Activated gamma-delta T cell treated with anti-CD3 and anti-CD28 coated beads, Interleukin-2, amount 50 U/mL, for 16 hours (primary cell): Measurements from ENCODE around the gene KLHL18.
"Not testable (repeated sequence)": the region's sequence is repeated elsewhere in the genome, so short reads cannot be mapped to it uniquely, and the experiment has no call there.

Experiments
- DNase-seq: peaks from one replicate; pipeline ENCODE4 v3.0.0-alpha.2; 2020; ENCODE audit warnings: low read depth

Gene KLHL18

DNA sequence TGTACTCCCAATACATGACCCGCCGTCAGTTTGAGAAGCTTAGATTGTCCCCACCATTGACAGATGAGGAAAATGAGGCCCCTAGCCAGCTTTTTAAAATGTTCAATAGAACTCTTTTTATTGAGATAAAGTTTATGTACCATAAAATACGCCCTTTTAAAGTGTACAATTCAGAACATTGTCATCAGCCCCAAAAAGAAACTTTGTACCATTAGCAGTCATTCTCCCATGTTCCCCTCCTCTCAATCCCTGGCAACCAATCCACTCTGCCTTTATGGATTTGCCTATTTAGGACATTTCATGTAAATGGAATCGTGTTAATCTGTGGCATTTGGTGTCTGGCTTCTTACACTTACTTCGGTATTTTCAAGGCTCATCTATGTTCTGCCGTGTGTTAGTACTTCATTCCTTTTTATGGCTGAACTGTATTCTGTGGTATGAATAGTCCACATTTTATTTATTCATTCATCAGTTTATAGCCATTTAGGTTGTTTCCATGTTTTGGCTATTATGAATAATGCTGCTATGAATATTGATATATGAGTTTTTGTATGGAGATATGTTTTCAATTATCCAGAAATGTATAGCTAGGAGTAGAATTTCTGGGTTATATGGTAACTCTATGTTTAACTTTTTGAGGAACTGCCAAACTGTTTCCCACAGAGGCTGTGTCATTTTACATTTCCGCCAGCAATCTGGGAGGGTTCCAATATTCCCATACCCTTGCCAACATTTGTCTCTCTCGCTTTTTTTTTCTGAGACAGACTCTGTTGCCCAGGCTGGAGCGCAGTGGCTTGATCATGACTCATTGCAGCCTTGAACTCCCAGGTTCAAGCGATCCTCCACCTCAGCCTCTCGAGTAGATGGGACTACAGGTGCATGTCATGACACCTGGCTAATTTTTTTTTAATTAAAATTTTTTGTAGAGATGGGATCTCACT lies 82.7 kb downstream of the KLHL18 start:
- no peak for DNase-seq

DNA sequence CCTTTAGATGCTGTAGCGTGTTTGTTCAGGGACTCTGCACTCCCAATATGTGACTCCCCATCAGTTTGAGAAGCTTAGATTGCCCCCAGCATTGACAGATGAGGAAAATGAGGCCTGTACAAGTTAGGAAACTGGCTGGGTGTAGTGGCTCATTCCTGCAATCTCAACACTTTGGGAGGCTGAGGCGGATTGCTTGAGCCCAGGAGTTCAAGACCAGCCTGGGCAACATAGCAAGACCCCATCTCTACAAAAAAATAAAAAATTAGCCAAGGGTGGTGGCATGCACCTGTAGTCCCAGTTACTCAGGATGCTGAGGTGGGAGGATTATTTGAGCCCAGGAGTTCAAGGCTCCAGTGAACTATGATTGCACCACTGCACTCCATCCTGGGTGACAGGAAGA lies 84.1 kb downstream of the KLHL18 start:
- DNase-seq, result no peak

DNA sequence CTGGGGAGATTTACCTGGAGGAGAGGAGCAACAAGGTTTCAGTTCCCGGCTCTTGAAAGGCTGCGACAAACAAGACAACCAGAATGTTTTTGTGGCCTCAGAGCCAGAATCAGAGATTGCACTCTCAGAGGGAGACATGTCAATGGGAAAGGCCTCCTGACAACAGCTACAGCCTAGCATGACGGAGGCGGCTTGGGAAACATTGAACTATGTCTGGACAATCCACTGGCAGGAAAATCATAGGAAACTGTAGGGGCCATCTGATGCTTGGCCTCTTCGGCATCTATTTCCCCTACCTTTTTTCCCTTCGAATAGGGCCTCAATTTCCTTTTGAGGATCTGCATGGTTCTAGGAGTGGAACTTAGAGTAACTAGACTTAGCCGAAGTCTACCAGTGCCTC lies 84.9 kb downstream of the KLHL18 start:
- DNase-seq, result no peak

DNA sequence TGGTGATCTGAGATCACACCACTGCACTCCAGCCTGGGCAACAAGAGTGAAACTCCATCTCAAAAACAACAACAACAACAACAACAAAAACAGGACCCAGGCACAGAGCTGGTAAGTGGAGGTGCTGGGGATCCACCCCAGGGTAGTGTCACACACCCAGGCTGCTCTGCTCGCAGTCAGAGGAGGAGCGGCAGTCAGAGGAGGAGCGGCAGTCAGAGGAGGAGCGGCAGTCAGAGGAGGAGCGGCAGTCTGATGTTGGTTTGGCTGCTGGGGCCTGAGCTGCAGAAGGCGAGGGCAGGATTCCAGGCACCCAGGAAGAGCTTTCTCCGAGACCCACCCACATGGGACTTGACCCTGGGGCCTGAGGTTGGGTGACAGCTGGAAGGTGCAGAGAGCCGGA lies 87.3 kb downstream of the KLHL18 start:
- DNase-seq, result not testable (repeated sequence)

DNA sequence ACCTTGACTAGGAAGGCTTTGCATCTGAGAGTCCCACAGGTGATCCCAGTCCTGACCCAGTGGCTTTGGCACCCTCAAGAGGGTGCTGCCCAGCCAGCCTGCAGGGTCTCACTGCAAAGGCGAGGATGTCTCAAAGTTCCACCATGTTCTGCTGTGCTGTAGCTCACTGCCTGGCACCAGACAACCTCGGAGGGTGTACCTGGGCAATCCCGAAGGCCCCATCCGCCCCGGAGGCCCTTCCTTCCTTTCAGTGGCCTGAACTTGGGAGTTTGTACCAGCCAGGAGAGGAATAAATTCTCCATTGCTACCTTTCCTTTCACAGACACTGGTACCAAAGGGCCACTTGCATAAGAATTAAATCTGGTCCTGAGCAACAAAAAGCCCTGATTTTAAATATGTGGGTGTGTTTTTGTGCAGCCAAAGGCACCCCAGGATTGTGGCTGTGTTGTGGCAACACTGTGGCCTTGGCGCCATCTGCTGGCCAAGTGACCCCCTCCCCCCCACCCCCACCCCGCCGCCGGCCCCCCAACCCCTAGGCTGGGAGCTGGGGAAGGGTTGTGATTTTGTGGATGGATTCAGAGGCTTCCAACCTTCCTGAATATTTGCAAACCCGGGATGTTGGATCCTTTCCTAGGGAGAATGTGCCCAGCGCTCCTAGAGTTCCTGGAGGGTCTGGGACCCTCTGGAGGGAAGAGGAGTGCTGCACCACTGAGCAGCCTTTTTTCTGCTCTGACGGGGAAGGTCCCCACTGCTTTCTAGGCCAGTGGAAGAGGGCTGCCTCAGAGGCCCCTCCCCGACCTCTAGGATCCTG lies 88.3 kb downstream of the KLHL18 start:
- DNase-seq, result no peak

DNA sequence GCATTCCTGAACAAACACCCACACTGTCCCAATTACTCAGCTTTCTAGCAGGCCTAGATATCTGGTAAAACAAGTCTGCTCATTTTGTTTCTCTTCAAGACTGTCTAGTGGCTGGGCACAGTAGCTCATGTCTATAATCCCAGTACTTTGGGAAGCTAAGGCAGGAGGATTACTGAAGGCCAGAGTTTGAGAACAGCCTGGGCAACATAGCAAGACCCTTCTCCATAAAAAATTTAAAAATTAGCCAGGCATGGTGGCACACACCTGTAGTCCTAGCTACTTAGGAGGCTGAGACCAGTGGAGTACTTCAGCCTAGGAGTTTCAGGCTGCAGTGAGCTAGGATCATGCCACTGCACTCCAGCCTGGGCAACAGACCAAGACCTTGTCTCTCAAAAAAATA lies 91.8 kb downstream of the KLHL18 start:
- DNase-seq, result no peak

DNA sequence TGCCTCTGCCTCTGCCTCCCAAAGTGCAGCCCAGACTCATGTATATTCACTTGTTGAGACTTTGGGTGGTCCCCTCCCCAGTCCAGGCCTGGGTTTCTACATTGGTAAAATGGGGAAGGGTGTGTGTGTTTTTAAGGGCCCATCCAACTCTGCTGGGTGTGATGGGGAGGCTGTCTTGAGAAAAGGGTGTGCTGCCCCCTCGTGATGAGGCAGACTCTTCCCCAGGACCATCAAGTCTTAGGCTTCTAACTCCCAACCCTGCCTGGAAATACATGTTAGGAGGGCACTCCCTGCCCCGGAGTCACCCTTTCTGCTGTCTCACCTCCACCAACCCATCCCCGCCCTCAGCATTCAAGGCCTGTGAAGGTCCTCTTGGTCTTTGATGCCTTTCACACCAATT lies 93.6 kb downstream of the KLHL18 start:
- DNase-seq, result no peak

DNA sequence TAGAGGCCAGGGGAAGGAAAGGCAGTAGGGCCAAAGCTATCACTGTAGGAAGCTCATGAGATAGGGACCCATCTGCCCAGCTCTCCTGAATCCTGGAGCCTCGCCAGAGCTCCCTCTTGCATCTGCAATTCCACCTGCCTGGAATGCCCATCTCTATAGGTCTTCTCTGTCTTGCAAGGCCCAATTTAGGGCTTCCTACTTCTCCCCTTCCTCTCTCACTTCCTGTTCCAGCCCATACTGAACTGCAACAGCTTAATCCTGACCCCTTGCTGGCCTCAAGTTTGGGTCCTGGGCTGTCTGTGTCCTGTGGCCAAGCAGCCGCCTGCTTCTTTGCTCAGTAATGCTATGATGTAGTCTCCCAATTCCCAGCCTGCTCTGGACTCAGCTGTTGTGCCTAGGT lies 94.4 kb downstream of the KLHL18 start:
- no peak for DNase-seq

DNA sequence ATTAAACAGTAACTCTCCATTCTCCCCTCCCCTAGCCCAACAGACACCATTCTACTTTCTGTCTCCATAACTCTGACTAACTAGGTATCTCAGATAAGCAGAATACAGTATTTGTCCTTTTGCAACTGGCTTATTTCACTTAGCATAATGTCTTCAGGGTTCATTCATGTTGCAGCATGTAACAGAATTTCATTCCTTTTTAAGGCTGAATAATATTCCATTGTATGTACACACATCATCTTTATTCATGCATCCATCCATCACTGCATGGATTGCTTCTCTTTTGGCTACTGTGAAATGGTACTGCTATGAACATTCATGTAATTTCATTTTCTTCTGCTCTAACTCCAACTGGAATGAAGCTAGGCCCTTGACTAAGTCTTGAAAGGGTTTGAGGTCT lies 96.1 kb downstream of the KLHL18 start:
- no peak for DNase-seq

DNA sequence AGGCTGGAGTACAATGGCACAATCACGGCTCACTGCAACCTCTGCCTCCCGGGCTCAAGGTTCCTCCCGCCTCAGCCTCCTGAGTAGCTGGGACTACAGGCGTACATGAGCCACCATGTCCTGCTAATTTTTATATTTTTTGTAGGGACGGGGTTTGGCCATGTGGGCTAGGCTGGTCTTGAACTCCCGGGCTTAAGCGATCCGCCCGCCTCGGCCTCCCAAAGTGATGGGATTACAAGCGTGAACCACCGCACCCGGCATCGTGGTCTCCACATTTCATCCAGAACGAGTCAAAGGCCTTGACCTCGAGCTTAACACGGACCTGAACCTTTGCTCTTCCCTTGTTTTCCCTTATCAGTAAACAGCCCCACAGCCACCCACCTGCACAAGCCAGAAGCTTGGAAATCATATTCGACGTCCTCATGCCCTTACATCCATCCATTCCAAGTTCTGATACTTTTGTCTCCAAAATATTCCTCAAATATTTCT lies 96.7 kb downstream of the KLHL18 start:
- no peak for DNase-seq

DNA sequence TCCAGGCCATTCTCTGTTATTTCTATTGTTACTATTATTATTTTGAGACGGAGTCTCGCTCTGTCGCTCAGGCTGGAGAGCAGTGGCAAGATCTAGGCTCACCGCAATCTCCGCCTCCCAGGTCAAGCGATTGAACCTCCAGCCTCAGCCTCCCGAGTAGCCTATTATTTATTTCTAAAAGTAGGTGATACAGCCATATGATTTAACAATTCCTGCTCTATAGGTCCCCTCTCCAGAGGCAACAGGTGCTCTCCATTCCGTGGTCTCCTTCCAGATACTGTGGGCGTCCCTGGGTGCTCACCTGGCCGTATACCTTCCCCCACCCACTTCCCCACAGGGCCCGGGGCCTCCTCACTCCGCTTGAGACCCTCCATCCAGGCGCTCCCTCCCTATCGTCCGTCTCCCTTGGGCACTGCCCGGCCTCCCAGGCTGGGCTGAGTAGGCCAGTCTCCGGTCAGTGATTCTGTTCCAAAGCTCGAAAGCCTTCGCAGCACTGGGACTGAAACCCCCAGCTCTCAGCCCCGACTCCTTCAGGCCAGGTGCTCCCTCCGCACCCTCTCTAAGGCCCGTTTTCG lies 97.4 kb downstream of the KLHL18 start:
- DNase-seq, result no peak

DNA sequence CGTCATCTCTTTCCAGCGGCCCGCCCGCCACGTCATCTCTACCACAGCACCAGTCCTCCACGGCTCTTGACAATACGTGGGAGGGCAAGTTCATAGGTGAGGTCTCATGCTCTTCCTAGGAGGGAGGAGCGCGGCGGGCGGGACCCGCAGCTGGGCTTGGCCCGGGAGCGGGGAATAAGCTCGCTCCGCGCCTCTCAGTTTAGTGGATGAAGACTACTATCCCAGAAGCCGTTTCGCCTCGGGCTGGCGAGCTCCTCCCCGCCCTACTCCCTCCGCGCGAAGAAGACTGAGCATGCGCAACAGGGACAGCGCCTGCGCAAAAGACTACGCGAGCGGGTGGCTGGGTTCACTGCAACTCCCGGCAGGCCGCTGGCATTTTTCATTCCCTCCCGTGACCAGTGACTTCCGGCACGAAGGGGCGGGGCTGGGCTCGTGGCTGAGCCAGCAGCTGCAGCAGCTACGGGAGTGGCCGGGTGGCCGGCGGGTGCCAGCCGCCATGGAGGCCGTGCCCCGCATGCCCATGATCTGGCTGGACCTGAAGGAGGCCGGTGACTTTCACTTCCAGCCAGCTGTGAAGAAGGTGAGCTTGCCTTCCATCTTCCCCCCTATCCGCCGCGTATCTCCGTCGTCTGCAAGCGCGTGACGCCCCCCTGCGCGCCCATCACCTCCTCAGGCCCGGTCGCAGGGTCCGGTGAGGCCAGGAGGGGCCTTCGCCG lies 98.0 kb downstream of the KLHL18 start, which contains the start of gene PTPN23:
Gene PTPN23 (plus strand): TSS at position 421 of the 716 bp plus-strand sequence. CDS start 76 bp downstream, at position 497.
- DNase-seq, result peak; percentile 99

DNA sequence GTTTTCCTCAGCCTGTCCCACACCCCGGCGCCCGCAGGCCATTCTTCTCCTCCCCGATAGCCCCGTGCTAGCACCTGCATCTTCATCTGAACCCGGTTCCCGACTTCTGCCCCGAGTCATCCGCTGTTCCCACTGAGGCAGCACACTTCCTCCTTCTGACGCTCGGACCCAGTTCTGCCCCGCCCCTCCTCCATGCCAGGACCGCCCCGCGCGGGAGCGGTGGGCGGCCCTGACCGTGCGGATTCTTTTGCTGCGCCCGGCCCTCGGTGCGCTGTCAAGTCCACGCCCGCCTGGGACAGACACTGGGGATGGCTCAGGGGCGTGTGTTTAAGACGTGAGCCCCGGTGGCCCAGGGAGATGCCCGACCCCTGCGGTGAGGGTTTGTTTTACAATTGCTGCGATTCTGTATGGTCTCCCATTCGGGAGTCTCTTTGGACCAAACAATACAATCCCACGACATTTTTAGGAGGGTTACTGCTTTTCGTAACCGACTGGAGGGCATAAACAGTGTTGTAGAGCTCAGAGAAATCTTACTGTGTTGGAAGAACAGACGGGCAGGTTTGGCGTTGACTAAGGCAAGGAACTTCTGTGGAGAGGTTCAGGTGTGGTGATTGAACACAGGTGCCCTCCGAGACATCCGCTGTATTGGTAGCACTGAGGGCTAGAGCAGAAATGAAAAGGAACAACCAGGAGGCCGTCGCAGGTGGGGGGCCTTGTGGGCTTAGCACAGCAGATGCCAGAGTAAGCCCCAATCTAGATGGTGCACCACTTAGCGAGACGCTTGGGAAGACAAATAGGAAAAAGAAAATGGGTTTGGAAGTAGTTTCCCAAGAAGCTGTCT lies 98.8 kb downstream of the KLHL18 start:
- peak; percentile 60 for DNase-seq

DNA sequence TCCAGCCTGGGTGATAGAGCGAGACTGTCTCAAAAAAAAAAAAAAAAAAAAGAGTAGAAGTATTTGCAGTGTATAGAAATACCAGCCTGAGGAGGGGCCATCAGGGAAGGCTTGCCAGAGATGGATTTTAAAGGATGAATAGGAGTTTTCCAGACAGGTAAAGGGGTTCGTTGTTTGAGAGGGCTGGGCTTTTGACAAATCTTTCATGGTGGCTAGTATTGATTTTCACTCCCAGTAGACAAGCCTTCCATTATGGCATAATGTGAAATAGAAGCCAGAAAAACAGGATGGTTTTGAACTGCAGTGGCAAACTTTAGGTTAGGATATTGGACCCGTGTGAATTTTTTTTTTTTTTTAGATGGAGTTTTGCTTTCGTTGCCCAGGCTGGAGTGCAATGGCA lies 101.7 kb downstream of the KLHL18 start:
- DNase-seq, result no peak

DNA sequence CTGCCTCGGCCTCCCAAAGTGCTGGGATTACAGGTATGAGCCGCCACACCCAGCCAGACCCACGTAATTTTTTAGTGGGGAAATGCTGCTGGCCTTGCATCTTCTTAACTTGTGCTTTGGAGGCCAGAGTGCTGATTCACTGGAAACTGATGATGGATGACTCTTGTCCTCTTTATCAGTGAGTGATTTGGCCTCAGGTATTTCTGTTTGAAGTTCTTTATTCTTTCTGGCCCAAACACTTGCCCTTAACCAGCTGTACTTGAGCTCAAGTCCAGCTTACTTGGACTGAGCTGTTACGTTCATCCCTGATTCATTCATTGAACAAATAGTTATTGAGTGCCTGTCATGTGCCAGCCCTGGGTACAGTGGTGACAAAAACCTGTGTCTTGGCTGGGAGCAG lies 102.3 kb downstream of the KLHL18 start:
- DNase-seq, result no peak

DNA sequence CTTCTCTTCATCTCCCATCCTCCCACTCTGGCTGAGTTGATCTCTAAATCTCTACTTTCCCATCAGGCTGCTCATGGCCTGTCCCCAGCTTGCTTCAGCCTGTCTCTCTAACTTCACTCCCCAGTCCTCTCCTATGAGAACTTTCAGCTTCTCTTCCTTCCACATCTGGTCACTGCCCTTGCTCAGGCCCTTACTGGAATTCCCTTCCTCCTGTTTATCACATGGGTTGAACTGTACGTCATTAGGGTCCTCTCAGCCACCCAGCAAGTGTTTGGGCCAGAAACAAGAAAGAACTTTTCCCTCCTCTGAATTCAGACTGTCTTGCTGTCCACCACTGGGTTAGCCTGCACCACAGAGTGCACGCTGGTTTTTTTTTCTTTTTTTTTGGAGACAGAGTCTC lies 103.1 kb downstream of the KLHL18 start:
- DNase-seq, result no peak

DNA sequence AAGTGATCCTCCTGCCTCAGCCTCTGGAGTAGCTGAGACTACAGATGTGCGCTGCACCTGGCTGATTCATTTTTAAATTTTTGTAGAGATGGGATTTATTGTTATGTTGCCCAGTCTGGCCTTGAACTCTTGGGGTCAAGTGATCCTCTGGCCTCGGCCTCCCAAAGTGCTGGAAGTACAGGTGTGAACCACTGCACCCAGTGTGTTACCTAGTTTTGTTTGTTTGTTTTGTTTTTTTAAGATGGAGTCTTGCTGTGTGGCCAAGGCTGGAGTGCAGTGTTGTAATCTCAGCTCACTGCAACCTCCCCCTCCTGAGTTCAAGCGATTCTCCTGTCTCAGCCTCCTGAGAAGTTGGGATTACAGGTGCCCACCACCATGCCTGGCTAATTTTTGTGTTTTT lies 110.2 kb downstream of the KLHL18 start:
- DNase-seq, result no peak

DNA sequence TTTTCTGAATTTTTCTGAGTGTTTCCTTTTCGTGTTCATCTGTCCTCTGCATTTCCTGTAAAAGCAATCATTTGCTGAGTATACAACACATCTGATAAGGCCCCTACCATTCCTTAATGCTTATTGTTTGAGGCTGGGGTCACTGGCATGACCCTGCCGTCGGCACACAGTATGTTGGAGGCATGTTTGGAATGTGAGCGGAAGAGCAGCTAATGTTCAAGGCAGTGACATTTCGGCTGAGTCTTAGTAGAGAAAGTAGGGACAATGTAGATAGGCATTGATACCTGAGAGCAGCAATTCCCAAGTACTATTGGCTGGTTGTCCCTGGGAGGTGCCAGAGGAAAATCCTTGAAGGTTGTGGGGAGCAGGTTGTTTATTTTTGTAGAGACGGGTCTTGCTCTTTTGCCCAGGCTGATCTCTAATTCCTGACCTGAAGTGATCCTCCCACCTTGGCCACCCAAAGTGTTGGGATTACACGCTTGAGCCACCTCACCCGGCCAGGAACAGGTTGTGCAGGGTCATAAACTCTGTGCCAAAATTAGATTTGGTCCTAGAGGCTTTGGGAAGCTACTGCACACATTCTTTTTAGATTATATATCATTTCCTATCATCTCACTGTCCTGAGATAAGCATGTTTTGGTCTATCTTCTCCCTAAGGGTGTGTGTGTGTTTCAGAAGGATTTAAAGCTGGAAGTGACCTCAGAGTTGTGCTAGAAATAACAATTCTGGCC lies 111.6 kb downstream of the KLHL18 start:
- no peak for DNase-seq

DNA sequence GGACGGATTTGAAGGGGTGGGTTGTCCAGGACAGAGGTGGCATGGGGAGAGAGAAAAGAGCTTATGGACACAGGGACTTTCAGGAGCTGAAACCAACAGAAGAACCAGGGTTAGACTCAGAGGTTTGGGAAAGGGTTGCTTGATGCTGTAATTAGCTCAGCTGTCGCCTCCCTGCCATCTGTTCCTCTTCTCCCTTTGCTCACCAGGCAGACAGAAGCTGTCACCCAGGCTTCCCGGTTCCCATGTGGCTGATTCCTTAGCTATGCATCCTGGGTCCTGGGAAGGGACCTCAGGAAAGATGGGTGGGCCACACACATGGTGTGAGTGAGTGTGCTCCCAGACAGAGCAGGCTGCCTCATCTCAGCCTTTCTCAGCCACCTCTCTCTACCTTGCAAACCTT lies 112.1 kb downstream of the KLHL18 start:
- DNase-seq, result no peak
